Embryonic facial prominence (tissue), 1 donor: ENCODE data around the gene NSD1.

Source experiments
- DNase-seq: peaks from one replicate; pipeline ENCODE4 v3.0.0-alpha.2; 2016; ENCODE audit errors: extremely low spot score

NSD1 gene

GRCh38 chr5:177133096-177133852 lies at the start of gene NSD1:
Gene NSD1, plus strand, starts transcription at chr5:177133773. Its CDS starts 1,331 bp downstream, at chr5:177135104.
- peak; percentile 88 for DNase-seq

DNA sequence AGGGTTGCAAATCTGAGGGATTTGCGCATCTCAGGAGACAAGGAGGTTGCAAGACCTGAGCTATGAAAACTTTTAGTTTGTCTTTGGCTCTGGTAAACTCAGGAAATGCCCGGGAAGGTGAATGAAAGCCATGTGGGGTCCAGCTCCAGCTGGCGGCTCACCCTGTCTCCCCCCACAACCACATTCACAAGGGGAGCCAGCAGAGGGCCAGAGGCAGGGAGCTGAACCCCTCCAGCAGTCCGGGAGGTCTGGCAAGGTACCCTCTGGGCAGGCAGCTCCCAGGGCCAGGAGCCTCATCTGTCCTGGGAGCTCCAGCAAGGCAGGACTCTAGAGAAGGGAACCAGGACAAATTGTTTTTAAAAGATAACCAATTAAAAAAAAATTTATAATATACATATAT lies 49.4 kb upstream of the NSD1 start:
- no peak for DNase-seq

- DNase-seq = no peak
These were observed 47.5 kb upstream of the NSD1 start for GRCh38 chr5:177085985-177086653.

- DNase-seq = peak; percentile 32
These were observed 46.7 kb upstream of the NSD1 start, which contains the start of gene FGFR4 for GRCh38 chr5:177086654-177087397. Gene FGFR4, plus strand, starts transcription at chr5:177086915. Its CDS starts 2,688 bp downstream, at chr5:177089603.

DNA sequence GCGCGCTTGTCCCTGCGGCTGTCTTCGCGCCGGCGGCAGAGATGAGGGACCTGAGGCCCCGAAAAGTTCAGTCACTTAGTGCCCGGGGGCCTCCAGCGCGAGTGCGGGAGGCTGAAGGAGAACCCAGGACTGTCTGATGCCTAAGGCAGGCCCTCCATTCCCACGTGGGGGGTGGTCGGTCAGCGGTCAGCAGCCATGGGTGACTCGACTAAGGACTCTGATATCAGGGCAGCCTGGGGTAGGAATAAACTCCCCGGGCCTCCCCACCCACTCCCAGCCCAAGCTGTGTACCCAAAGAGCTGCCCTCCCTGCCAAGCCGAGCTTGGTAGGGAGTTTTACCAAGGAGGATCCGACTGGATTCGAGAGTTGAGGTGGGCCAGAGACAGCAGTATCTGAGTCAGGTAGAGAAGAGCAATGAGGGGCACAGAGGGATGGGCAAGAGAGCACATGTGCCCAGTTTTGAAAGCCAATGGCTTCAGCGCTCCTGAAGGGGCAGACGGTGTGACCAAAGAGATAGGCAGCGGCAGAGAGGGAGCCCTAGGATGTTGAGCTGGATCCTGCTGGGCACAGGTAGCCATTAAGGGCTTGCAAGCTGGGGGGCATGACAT lies 46.1 kb upstream of the NSD1 start:
- no peak for DNase-seq

DNA sequence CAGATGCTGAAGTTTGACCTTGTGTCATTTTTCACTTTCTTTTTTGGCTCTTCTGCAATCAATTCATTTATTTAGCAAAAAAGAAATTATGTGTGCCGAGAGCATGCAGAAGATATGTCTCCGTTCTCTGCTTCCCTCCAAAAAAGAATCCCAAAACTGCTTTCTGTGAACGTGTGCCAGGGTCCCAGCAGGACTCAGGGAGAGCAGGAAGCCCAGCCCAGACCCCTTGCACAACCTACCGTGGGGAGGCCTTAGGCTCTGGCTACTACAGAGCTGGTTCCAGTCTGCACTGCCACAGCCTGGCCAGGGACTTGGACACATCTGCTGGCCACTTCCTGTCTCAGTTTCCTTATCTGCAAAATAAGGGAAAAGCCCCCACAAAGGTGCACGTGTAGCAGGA lies 44.4 kb upstream of the NSD1 start:
- no peak for DNase-seq

GRCh38 chr5:177089825-177090641 lies 43.5 kb upstream of the NSD1 start:
- DNase-seq = no peak

- no peak for DNase-seq
These were observed 42.8 kb upstream of the NSD1 start for GRCh38 chr5:177090813-177091212.

DNA sequence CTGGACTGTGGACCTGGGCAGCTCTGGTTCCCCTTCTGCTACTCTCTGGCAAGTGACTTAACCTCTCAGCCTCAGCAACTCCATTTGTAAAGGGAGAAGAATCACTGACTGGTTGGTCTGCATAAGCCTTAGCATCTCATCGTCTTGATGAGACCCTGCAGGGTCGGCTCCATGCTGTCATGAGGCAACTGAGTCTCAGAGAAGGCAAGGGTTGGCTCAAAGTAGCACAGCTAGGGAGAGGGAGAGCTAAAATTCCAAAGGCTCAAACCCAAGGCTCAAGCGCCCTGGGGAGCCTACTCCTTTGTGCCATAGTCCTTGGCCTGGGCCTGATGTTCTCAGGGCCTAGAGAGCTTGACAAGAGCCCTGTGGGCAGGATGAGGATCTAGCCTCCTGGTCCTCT lies 42.3 kb upstream of the NSD1 start:
- no peak for DNase-seq

DNA sequence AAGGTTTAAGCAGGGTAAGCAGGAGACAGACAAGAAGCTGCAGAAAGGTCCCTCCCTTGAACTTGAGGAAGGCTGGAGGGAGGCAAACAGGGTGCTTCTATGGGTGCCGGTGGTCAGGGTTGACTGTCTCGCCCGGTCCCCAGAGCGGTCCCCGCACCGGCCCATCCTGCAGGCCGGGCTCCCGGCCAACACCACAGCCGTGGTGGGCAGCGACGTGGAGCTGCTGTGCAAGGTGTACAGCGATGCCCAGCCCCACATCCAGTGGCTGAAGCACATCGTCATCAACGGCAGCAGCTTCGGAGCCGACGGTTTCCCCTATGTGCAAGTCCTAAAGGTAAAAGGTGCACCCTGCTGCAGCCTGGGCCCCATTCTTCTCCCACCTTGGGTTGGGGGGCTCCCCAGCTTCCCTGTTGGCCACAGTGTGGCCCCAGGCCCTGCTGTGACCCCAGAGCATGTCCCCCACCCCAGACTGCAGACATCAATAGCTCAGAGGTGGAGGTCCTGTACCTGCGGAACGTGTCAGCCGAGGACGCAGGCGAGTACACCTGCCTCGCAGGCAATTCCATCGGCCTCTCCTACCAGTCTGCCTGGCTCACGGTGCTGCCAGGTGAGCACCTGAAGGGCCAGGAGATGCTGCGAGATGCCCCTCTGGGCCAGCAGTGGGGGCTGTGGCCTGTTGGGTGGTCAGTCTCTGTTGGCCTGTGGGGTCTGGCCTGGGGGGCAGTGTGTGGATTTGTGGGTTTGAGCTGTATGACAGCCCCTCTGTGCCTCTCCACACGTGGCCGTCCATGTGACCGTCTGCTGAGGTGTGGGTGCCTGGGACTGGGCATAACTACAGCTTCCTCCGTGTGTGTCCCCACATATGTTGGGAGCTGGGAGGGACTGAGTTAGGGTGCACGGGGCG lies 41.1 kb upstream of the NSD1 start:
- DNase-seq = no peak

DNA sequence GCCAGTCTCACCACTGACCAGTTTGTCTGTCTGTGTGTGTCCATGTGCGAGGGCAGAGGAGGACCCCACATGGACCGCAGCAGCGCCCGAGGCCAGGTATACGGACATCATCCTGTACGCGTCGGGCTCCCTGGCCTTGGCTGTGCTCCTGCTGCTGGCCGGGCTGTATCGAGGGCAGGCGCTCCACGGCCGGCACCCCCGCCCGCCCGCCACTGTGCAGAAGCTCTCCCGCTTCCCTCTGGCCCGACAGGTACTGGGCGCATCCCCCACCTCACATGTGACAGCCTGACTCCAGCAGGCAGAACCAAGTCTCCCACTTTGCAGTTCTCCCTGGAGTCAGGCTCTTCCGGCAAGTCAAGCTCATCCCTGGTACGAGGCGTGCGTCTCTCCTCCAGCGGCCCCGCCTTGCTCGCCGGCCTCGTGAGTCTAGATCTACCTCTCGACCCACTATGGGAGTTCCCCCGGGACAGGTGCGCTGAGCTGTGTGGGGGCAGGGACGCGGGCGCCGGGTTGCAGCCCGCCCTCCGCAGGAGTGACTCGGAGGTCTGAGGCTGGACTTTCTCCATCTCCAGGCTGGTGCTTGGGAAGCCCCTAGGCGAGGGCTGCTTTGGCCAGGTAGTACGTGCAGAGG lies 40.4 kb upstream of the NSD1 start:
- no peak for DNase-seq

GRCh38 chr5:177093803-177094202 lies 39.8 kb upstream of the NSD1 start:
- DNase-seq = no peak

- no peak for DNase-seq
These were observed 39.1 kb upstream of the NSD1 start for GRCh38 chr5:177094224-177095087.

- DNase-seq = no peak
These were observed 38.4 kb upstream of the NSD1 start for GRCh38 chr5:177095088-177095669.

DNA sequence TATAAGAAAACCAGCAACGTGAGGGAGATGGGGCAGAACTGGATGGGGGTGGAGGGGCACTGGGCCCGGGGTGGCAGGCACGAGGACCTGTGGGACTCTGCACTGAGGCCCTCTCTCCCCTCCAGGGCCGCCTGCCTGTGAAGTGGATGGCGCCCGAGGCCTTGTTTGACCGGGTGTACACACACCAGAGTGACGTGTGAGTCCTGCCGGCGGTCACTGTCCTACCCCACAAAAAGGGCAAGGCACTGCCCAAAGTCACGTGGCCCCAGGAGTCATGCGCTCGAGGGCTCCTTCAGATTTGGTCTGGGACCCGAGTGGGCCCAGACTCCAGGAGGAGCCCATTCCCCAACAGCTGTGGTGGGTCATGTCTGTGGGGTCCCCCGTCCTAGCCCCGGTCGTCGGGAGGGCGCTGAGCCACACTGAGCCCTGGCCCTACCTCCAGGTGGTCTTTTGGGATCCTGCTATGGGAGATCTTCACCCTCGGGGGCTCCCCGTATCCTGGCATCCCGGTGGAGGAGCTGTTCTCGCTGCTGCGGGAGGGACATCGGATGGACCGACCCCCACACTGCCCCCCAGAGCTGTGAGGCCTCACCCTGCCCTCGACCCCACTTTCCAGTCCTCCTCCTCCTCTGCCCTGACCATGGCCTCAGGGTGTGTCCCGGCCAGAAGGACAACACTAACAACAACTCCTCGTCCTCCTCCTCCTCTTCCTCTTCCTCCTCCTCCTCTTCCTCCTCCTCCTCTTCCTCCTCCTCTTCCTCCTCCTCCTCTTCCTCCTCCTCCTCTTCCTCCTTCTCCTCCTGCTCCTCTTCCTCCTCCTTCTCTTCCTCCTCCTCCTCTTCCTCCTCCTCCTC lies 37.2 kb upstream of the NSD1 start:
- DNase-seq = no peak

GRCh38 chr5:177097016-177097985 lies 36.3 kb upstream of the NSD1 start:
- no peak for DNase-seq
